Progenitor cell of endocrine pancreas (in vitro differentiated cells): Measurements from ENCODE around the gene CDKL5. TPM values are rescaled to one million over a fixed set of nuclear protein-coding genes. Genes with fewer than 3 reads are reported as not detected.

Experiments
- DNase-seq: peaks from one replicate; pipeline ENCODE4 v3.0.0; 2021; ENCODE audit warnings: low spot score; ENCODE audit not compliant: unreplicated experiment
- H3K27ac Mint-ChIP-seq: 2 replicates; pipeline ENCODE4 v1.8.0; 2021; ENCODE audit warnings: mild to moderate bottlenecking, moderate library complexity, mixed read lengths
- H3K27me3 Mint-ChIP-seq: 2 replicates; pipeline ENCODE4 v1.8.0; 2021; ENCODE audit warnings: mixed read lengths
- H3K36me3 Mint-ChIP-seq: 2 replicates; pipeline ENCODE4 v1.8.0; 2022; ENCODE audit warnings: mixed read lengths; ENCODE audit not compliant: insufficient read depth
- H3K4me1 Mint-ChIP-seq: 2 replicates; pipeline ENCODE4 v1.8.0; 2021; ENCODE audit warnings: low read depth, mixed read lengths
- H3K4me3 Mint-ChIP-seq: 2 replicates; pipeline ENCODE4 v1.8.0; 2021; ENCODE audit warnings: low read depth, mild to moderate bottlenecking, moderate library complexity, mixed read lengths
- H3K9me3 Mint-ChIP-seq: 2 replicates; pipeline ENCODE4 v1.8.0; 2021; ENCODE audit warnings: low read depth, mixed read lengths
- CTCF ChIP-seq: fragments of 200-600 bp; sonication (generic); IDR thresholded peaks from one replicate; pipeline ENCODE4 v1.5.0; 2021; ENCODE audit warnings: antibody characterized with exemption, mild to moderate bottlenecking; ENCODE audit not compliant: unreplicated experiment
- total RNA-seq: library from RNA; stranded (reverse); gene quantifications from 2 replicates; pipeline ENCODE4 v1.2.1, GENCODE V29; 2021

Gene CDKL5
- total RNA-seq, 1 donor from 2014 or later = 21.9 TPM

- no peak for DNase-seq
- Mint-ChIP-seq H3K27me3 (no peaks in the 10 kb centered on the region), H3K4me3 (no peak overlapping the region), H3K27ac (no peak overlapping the region), H3K36me3 (peaks cover 10% of the 10 kb centered on the region), H3K9me3 (peaks cover 19% of the 10 kb centered on the region), H3K4me1 (no peaks in the 10 kb centered on the region)
- TF ChIP-seq CTCF = no peak
Measured at GRCh38 chrX:18565727-18566126, 140.3 kb downstream of the CDKL5 start.

GRCh38 chrX:18566748-18567147 is 141.3 kb downstream of the CDKL5 start:
- H3K27me3 Mint-ChIP-seq = no peaks in the 10 kb centered on the region
- peaks cover 16% of the 10 kb centered on the region for H3K9me3 Mint-ChIP-seq
- H3K4me1 Mint-ChIP-seq = no peaks in the 10 kb centered on the region
- H3K27ac Mint-ChIP-seq = no peak overlapping the region
- H3K4me3 Mint-ChIP-seq = no peak overlapping the region
- no peak for DNase-seq
- no peak for TF ChIP-seq CTCF
- H3K36me3 Mint-ChIP-seq = peaks cover 10% of the 10 kb centered on the region

GRCh38 chrX:18573556-18573955 is 148.1 kb downstream of the CDKL5 start:
- no peak for DNase-seq
- peaks cover 7% of the 10 kb centered on the region for H3K9me3 Mint-ChIP-seq
- H3K4me1 Mint-ChIP-seq = peaks cover 8% of the 10 kb centered on the region
- H3K4me3 Mint-ChIP-seq = no peak overlapping the region
- H3K27ac Mint-ChIP-seq = peak overlapping the region; percentile 26
- TF ChIP-seq CTCF = no peak
- no peaks in the 10 kb centered on the region for H3K27me3 Mint-ChIP-seq
- no peaks in the 10 kb centered on the region for H3K36me3 Mint-ChIP-seq

GRCh38 chrX:18574591-18574990 is 149.2 kb downstream of the CDKL5 start:
- no peak overlapping the region for H3K27ac Mint-ChIP-seq
- no peak overlapping the region for H3K4me3 Mint-ChIP-seq
- H3K27me3 Mint-ChIP-seq = no peaks in the 10 kb centered on the region
- no peaks in the 10 kb centered on the region for H3K36me3 Mint-ChIP-seq
- no peak for TF ChIP-seq CTCF
- DNase-seq = no peak
- peaks cover 7% of the 10 kb centered on the region for H3K9me3 Mint-ChIP-seq
- H3K4me1 Mint-ChIP-seq = peaks cover 8% of the 10 kb centered on the region

- Mint-ChIP-seq H3K4me3 (no peak overlapping the region), H3K4me1 (peaks cover 8% of the 10 kb centered on the region), H3K36me3 (no peaks in the 10 kb centered on the region), H3K27ac (no peak overlapping the region), H3K27me3 (no peaks in the 10 kb centered on the region), H3K9me3 (peaks cover 7% of the 10 kb centered on the region)
- no peak for TF ChIP-seq CTCF
- no peak for DNase-seq
Measured at GRCh38 chrX:18575744-18576143, 150.3 kb downstream of the CDKL5 start.

- Mint-ChIP-seq H3K9me3 (peaks cover 6% of the 10 kb centered on the region), H3K27ac (no peak overlapping the region)
Measured at GRCh38 chrX:18577400-18577799, 152.0 kb downstream of the CDKL5 start.

More at GRCh38 chrX:18577400-18577799, 152.0 kb downstream of the CDKL5 start:
- H3K4me1 Mint-ChIP-seq = peaks cover 6% of the 10 kb centered on the region
- no peaks in the 10 kb centered on the region for H3K27me3 Mint-ChIP-seq
- TF ChIP-seq CTCF = no peak
- no peak for DNase-seq
- no peak overlapping the region for H3K4me3 Mint-ChIP-seq
- no peaks in the 10 kb centered on the region for H3K36me3 Mint-ChIP-seq
